GM12878 (cell line): ENCODE results near the gene AGAP6. TPM values are rescaled to one million over a fixed set of nuclear protein-coding genes. Genes with fewer than 3 reads are reported as not detected.
A peak's percentile ranks its signal among the peaks of the same experiment; 100 is the strongest.
"Not testable (repeated sequence)": the region's sequence is repeated elsewhere in the genome, so short reads cannot be mapped to it uniquely, and the experiment has no call there.

Experiments used
- ATAC-seq: fragments of 200-7000 bp; cut with Tn5 transposase; 3 replicates; pipeline ENCODE4 v1.9.1; 2020; ENCODE audit warnings: mild to moderate bottlenecking, moderate library complexity
- BruUV-seq: library from RNA; stranded (reverse); fragments of 400-500 nt; replicated peaks from 2 replicates; lab custom pipeline; 2021; lab: Mats Ljungman, UMichigan
- CTCF ChIA-PET: fragments of 300-600 bp; sonication (Branson Sonifier 250); formaldehyde crosslinking; extraction: SDS; loops from one replicate; lab custom pipeline; 2021; ENCODE audit warnings: inconsistent platforms; lab: Yijun Ruan, JAX
- POLR2A ChIA-PET: fragments of 350-600 bp; formaldehyde crosslinking; extraction: SDS; loops from one replicate; lab custom pipeline; 2021; ENCODE audit warnings: inconsistent platforms; lab: Charles Lee
- RAD21 ChIA-PET: fragments of 300-600 bp; sonication (Branson Sonifier 250); formaldehyde crosslinking; loops from one replicate; lab custom pipeline; 2023; ENCODE audit warnings: antibody characterized with exemption; ENCODE audit not compliant: unreplicated experiment; lab: Charles Lee
- SMC1A ChIA-PET: fragments of 300-600 bp; sonication (Branson Sonifier 250); formaldehyde crosslinking; loops from one replicate; lab custom pipeline; 2023; ENCODE audit not compliant: unreplicated experiment, uncharacterized antibody; lab: Charles Lee
- DNase-seq: peaks from one replicate; pipeline ENCODE4 v3.0.0-alpha.2; 2011; ENCODE audit warnings: low read depth, low spot score
- FAIRE-seq: peaks from 3 replicates; lab custom pipeline; 2011; peaks lifted over from hg19 to GRCh38; lab: Jason Lieb, UNC
- H2AFZ ChIP-seq: 2 replicates; pipeline ENCODE4 v1.6.0; 2011; ENCODE audit warnings: low read depth, low read length, control low read depth; ENCODE audit not compliant: control insufficient read depth
- H3K27ac ChIP-seq: 2 replicates; pipeline ENCODE4 v1.5.1; 2011; ENCODE audit warnings: control low read depth; ENCODE audit not compliant: control insufficient read depth, insufficient read depth
- H3K27me3 ChIP-seq, 2 experiments: replicated peaks in 1 of 2; 2 replicates each; pipeline versions ENCODE4 v1.6.0 to v1.6.1; 2011; ENCODE audit warnings: low read length in 1 of 2; ENCODE audit not compliant: control insufficient read depth in 2 of 2, insufficient read depth in 2 of 2
- H3K36me3 ChIP-seq, 2 experiments: 2 replicates each; pipeline ENCODE4 v1.5.1; 2011; ENCODE audit warnings: low read length in 1 of 2; ENCODE audit not compliant: control insufficient read depth in 2 of 2, insufficient read depth in 2 of 2
- H3K4me1 ChIP-seq: 2 replicates; pipeline ENCODE4 v1.6.1; 2011; ENCODE audit warnings: mild to moderate bottlenecking, low read length, moderate library complexity, mixed read lengths; ENCODE audit not compliant: control insufficient read depth, insufficient read depth
- H3K4me2 ChIP-seq: 2 replicates; pipeline ENCODE4 v1.6.0; 2011; ENCODE audit warnings: control low read depth; ENCODE audit not compliant: control insufficient read depth, insufficient read depth
- H3K4me3 ChIP-seq: fragments of 200-600 bp; sonication (generic); 2 replicates; pipeline ENCODE4 v1.5.1; 2016
- H3K79me2 ChIP-seq: 2 replicates; pipeline ENCODE4 v1.6.0; 2011; ENCODE audit warnings: low read length; ENCODE audit not compliant: control insufficient read depth, insufficient read depth
- H3K9ac ChIP-seq: 2 replicates; pipeline ENCODE4 v1.8.0; 2011; ENCODE audit warnings: low read length, control low read depth, mixed read lengths; ENCODE audit not compliant: control insufficient read depth, insufficient read depth
- H3K9me3 ChIP-seq: replicated peaks from 3 replicates; pipeline ENCODE4 v1.5.1; 2011; ENCODE audit warnings: mild to moderate bottlenecking, low read length; ENCODE audit not compliant: control insufficient read depth, insufficient read depth
- H4K20me1 ChIP-seq: 2 replicates; pipeline ENCODE4 v1.6.0; 2011; ENCODE audit not compliant: control insufficient read depth, insufficient read depth
- PKNOX1 ChIP-seq: fragments of 450-650 bp; IDR thresholded peaks from 2 replicates; pipeline ENCODE4 v1.6.1; 2016; ENCODE audit warnings: mild to moderate bottlenecking
- WGBS: methylation state at CpG from one replicate; pipeline ENCODE4 v1.1.6; 2016; ENCODE audit warnings: low lambda C conversion rate; ENCODE audit not compliant: insufficient replicate concordance, insufficient coverage; ENCODE audit errors: missing lambda C conversion rate; 5-methylcytosine and 5-hydroxymethylcytosine counted together
- in situ Hi-C: fragments of 300-500 bp; cut with MboI; formaldehyde crosslinking; loops from 9 replicates; pipeline ENCODE4 v1.14.3; 2018; ENCODE audit warnings: mixed read lengths
- intact Hi-C: fragments of 100-400 bp; cut with micrococcal nuclease; formaldehyde crosslinking; loops from one replicate; pipeline ENCODE4 v1.14.2; 2022; ENCODE audit not compliant: unreplicated experiment
- polyA plus RNA-seq, 11 experiments: library from polyadenylated mRNA; depleted of rRNA in 4 of 11; unstranded in 6 of 11; stranded (reverse) in 5 of 11; fragments of >200 nt; fragmentation: Nextera tagmentation in 4 of 11; fragmentation: Illumina TruSeq in 1 of 11; extraction: Ambion mirVana in 4 of 11; extraction: Trizol in 1 of 11; gene quantifications; 1 replicate in 1 of 11; 2 replicates in 10 of 11; pipeline versions ENCODE4 v1.2.1 to v1.2.3, GENCODE V29; 2011 to 2016; ENCODE audit warnings: inconsistent platforms in 2 of 11, missing spikeins in 2 of 11, low read depth in 1 of 11
- total RNA-seq, 4 experiments: library from RNA; depleted of rRNA in 3 of 4; stranded (reverse); fragments of >200 nt in 3 of 4; fragmentation: Illumina TruSeq in 1 of 4; extraction: Trizol in 1 of 4; gene quantifications; 2 replicates each; pipeline versions ENCODE4 v1.2.1 to v1.2.3, GENCODE V29; 2013 to 2021
- TF ChIP-seq, protein P1 (sequence below), 3 experiments: IDR thresholded peaks in 2 of 3; conservative IDR thresholded peaks in 1 of 3; 2 replicates each; pipeline ENCODE4 v1.5.1; 2011; ENCODE audit warnings: low read depth in 3 of 3, low read length in 3 of 3, mild to moderate bottlenecking in 3 of 3, control low read depth in 2 of 3, moderate library complexity in 2 of 3, inconsistent platforms in 1 of 3, mixed read lengths in 1 of 3; ENCODE audit not compliant: control insufficient read depth in 2 of 3, insufficient read depth in 1 of 3; ENCODE audit errors: extremely low read depth in 1 of 3

The AGAP6 gene
- total and polyA plus RNA-seq, 10 of the 15 experiments (the other 5 are each of a cell fraction or from before 2014, with no cell fraction given) = 0.66 to 24.0 (median 12.2) TPM

- H3K4me3 ChIP-seq, RAD21 ChIA-PET, FAIRE-seq, DNase-seq, intact Hi-C loops, H4K20me1 ChIP-seq, H3K27me3 ChIP-seq, CTCF ChIA-PET, H3K4me2 ChIP-seq, H3K9ac ChIP-seq, H3K27ac ChIP-seq, in situ Hi-C loops, H2AFZ ChIP-seq, BruUV-seq, POLR2A ChIA-PET, H3K36me3 ChIP-seq, H3K4me1 ChIP-seq, SMC1A ChIA-PET, H3K79me2 ChIP-seq, H3K9me3 ChIP-seq: not testable (repeated sequence)
- peak; percentile 55 for ATAC-seq
- peak; percentile 60; the same call in 1 of the 2 replicates for TF ChIP-seq PKNOX1
- TF ChIP-seq, protein P1, sequence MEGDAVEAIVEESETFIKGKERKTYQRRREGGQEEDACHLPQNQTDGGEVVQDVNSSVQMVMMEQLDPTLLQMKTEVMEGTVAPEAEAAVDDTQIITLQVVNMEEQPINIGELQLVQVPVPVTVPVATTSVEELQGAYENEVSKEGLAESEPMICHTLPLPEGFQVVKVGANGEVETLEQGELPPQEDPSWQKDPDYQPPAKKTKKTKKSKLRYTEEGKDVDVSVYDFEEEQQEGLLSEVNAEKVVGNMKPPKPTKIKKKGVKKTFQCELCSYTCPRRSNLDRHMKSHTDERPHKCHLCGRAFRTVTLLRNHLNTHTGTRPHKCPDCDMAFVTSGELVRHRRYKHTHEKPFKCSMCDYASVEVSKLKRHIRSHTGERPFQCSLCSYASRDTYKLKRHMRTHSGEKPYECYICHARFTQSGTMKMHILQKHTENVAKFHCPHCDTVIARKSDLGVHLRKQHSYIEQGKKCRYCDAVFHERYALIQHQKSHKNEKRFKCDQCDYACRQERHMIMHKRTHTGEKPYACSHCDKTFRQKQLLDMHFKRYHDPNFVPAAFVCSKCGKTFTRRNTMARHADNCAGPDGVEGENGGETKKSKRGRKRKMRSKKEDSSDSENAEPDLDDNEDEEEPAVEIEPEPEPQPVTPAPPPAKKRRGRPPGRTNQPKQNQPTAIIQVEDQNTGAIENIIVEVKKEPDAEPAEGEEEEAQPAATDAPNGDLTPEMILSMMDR (IDR thresholded peaks at IDR 0.05 in 2 of 3, conservative IDR thresholded peaks at IDR 0.05 in 1 of 3; ENCODE audit: control insufficient read depth in 2 of 3, extremely low read depth in 1 of 3, insufficient read depth in 1 of 3, low read depth in 3 of 3, low read length in 3 of 3) = peak in 1 of 3 experiments; percentile 6; a peak in 1 of 6 replicates
- WGBS = 55% methylated on average over 2 of the region's 3 CpGs
Measured at GRCh38 chr10:49953122-49953521, 35.1 kb upstream of the AGAP6 start.

GRCh38 chr10:49970331-49970857 is 17.8 kb upstream of the AGAP6 start:
- in situ Hi-C loops, H3K9me3 ChIP-seq, H3K9ac ChIP-seq, H3K27ac ChIP-seq, H3K79me2 ChIP-seq, DNase-seq, SMC1A ChIA-PET, intact Hi-C loops, H2AFZ ChIP-seq, FAIRE-seq, H3K36me3 ChIP-seq, H3K4me3 ChIP-seq, POLR2A ChIA-PET, ATAC-seq, RAD21 ChIA-PET, H3K27me3 ChIP-seq, BruUV-seq, CTCF ChIA-PET, H3K4me2 ChIP-seq, H3K4me1 ChIP-seq, H4K20me1 ChIP-seq: not testable (repeated sequence)
- 87% methylated on average over 18 of the region's 37 CpGs for WGBS

GRCh38 chr10:49971466-49971865 is 16.7 kb upstream of the AGAP6 start:
- H3K36me3 ChIP-seq, intact Hi-C loops, H3K27ac ChIP-seq, H3K4me3 ChIP-seq, SMC1A ChIA-PET, H3K9ac ChIP-seq, in situ Hi-C loops, POLR2A ChIA-PET, CTCF ChIA-PET, RAD21 ChIA-PET, H4K20me1 ChIP-seq, ATAC-seq, H2AFZ ChIP-seq, H3K27me3 ChIP-seq, FAIRE-seq, DNase-seq, H3K4me1 ChIP-seq, H3K4me2 ChIP-seq, BruUV-seq, H3K9me3 ChIP-seq, H3K79me2 ChIP-seq: not testable (repeated sequence)
- 76% methylated on average over 2 of the region's 2 CpGs for WGBS
